K562 (cell line): ENCODE data around the gene COL4A1. TPM values are rescaled to one million over a fixed set of nuclear protein-coding genes. Genes with fewer than 3 reads are reported as not detected.

Experiments used
- ATAC-seq: fragments of 200-7000 bp; cut with Tn5 transposase; 3 replicates; pipeline ENCODE4 v1.9.1; 2020; ENCODE audit warnings: moderate library complexity
- BruUV-seq: library from RNA; stranded (reverse); fragments of 400-500 nt; replicated peaks from 2 replicates; lab custom pipeline; 2021; lab: Mats Ljungman, UMichigan
- CTCF ChIA-PET: fragments of 300-600 bp; formaldehyde crosslinking; extraction: SDS; loops from one replicate; lab custom pipeline; 2021; ENCODE audit warnings: low intra/inter-chr PET ratio; lab: Yijun Ruan, JAX
- POLR2A ChIA-PET: fragments of 300-600, 350-650 bp; sonication (Branson Sonifier 250); formaldehyde crosslinking; extraction: SDS; loops from one replicate; lab custom pipeline; 2021; ENCODE audit warnings: antibody characterized with exemption, inconsistent platforms; lab: Yijun Ruan, JAX
- DNase-seq, 4 experiments: peaks; one replicate each; pipeline versions ENCODE4 v3.0.0 to v3.0.0-alpha.2; 2011 to 2018; ENCODE audit warnings: low spot score in 3 of 4, mixed read lengths in 3 of 4; ENCODE audit errors: extremely low read depth in 1 of 4
- FAIRE-seq: peaks from 2 replicates; lab custom pipeline; 2011; peaks lifted over from hg19 to GRCh38; lab: Jason Lieb, UNC
- H2AFZ ChIP-seq: 2 replicates; pipeline ENCODE4 v1.6.0; 2011; ENCODE audit warnings: low read depth, low read length, control low read depth, inconsistent platforms
- H3K27ac ChIP-seq: fragments of 200-600 bp; 3 replicates; pipeline ENCODE4 v1.8.0; 2011; ENCODE audit warnings: low read depth, mild to moderate bottlenecking, control low read depth, inconsistent platforms, low read length, moderate library complexity, mixed read lengths; ENCODE audit errors: extremely low read depth
- H3K27me3 ChIP-seq, 2 experiments: fragments of 300-600 bp in 1 of 2; 2 replicates in 1 of 2; 3 replicates in 1 of 2; pipeline versions ENCODE4 v1.6.0 to v1.8.0; 2011; ENCODE audit warnings: inconsistent platforms in 2 of 2, low read length in 2 of 2, mild to moderate bottlenecking in 1 of 2, mixed read lengths in 1 of 2, moderate library complexity in 1 of 2; ENCODE audit not compliant: control insufficient read depth in 2 of 2, insufficient read depth in 2 of 2
- H3K36me3 ChIP-seq: fragments of 300-600 bp; 3 replicates; pipeline ENCODE4 v1.8.0; 2011; ENCODE audit warnings: mild to moderate bottlenecking, low read length, inconsistent platforms; ENCODE audit not compliant: control insufficient read depth, insufficient read depth
- H3K4me1 ChIP-seq, 2 experiments: fragments of 200-600 bp in 1 of 2; replicated peaks in 1 of 2; 2 replicates in 1 of 2; 3 replicates in 1 of 2; pipeline versions ENCODE4 v1.5.1 to v1.8.0; 2011; ENCODE audit warnings: inconsistent platforms in 2 of 2, low read length in 2 of 2, mild to moderate bottlenecking in 1 of 2, mixed read lengths in 1 of 2, moderate library complexity in 1 of 2; ENCODE audit not compliant: control insufficient read depth in 2 of 2, insufficient read depth in 2 of 2
- H3K4me2 ChIP-seq: 2 replicates; pipeline ENCODE4 v1.6.1; 2011; ENCODE audit warnings: low read length, control low read depth, inconsistent platforms, mixed read lengths; ENCODE audit not compliant: insufficient read depth
- H3K4me3 ChIP-seq: fragments of 200-600 bp; sonication (generic), shearing (Covaris generic); 2 replicates; pipeline ENCODE4 v1.5.1; 2016; ENCODE audit warnings: control low read depth, inconsistent platforms
- H3K79me2 ChIP-seq: fragments of 200-600 bp; 3 replicates; pipeline ENCODE4 v1.8.0; 2011; ENCODE audit warnings: low read length, inconsistent platforms; ENCODE audit not compliant: control insufficient read depth, insufficient read depth
- H3K9ac ChIP-seq, 2 experiments: 2 replicates each; pipeline versions ENCODE4 v1.6.0 to v1.6.1; 2011; ENCODE audit warnings: low read depth in 2 of 2, low read length in 2 of 2, control low read depth in 1 of 2, inconsistent platforms in 1 of 2, mild to moderate bottlenecking in 1 of 2, mixed read lengths in 1 of 2; ENCODE audit not compliant: insufficient read depth in 1 of 2
- H3K9me1 ChIP-seq: one replicate; pipeline ENCODE4 v1.6.0; 2011; ENCODE audit warnings: inconsistent platforms, mild to moderate bottlenecking, low read length, moderate library complexity; ENCODE audit not compliant: control insufficient read depth, insufficient read depth
- H3K9me3 ChIP-seq: replicated peaks from 2 replicates; pipeline ENCODE4 v1.5.1; 2011; ENCODE audit warnings: low read depth, low read length, inconsistent platforms; ENCODE audit not compliant: control insufficient read depth, insufficient read depth
- H4K20me1 ChIP-seq: replicated peaks from 2 replicates; pipeline ENCODE4 v1.6.1; 2011; ENCODE audit warnings: low read length, inconsistent platforms, mixed read lengths; ENCODE audit not compliant: control insufficient read depth, insufficient read depth
- CBFA2T3 ChIP-seq: fragments of 450-650 bp; IDR thresholded peaks from 2 replicates; pipeline ENCODE4 v1.6.1; 2017
- CBX8 ChIP-seq: fragments of 200-600 bp; sonication (generic); IDR thresholded peaks from 2 replicates; pipeline ENCODE4 v1.6.1; 2012; ENCODE audit warnings: borderline replicate concordance, mixed run types, low read depth, mild to moderate bottlenecking, moderate library complexity, mixed read lengths, low read length, control low read depth, inconsistent platforms; ENCODE audit not compliant: poor library complexity, severe bottlenecking; ENCODE audit errors: extremely low read depth
- CCAR2 ChIP-seq: fragments of 200-400 bp; formaldehyde crosslinking; IDR thresholded peaks from 2 replicates; pipeline ENCODE4 v1.6.1; 2017; ENCODE audit warnings: mild to moderate bottlenecking, low read depth, low read length
- CTCF ChIP-seq, 3 experiments: IDR thresholded peaks in 2 of 3; conservative IDR thresholded peaks in 1 of 3; 2 replicates each; pipeline ENCODE4 v1.5.1; 2011 to 2012; ENCODE audit warnings: low read length in 3 of 3, mild to moderate bottlenecking in 3 of 3, control low read depth in 2 of 3, improper control_type of control experiment in 1 of 3, inconsistent platforms in 1 of 3, low read depth in 1 of 3, mixed read lengths in 1 of 3, moderate library complexity in 1 of 3; ENCODE audit not compliant: insufficient read depth in 2 of 3
- IRF2 ChIP-seq: sonication (generic); formaldehyde crosslinking; IDR thresholded peaks from 2 replicates; pipeline ENCODE4 v1.8.1; 2022; ENCODE audit warnings: mild to moderate bottlenecking, missing genetic modification reagents
- MNT ChIP-seq, 2 experiments: fragments of 450-650 bp; conservative IDR thresholded peaks; 2 replicates each; pipeline ENCODE4 v1.6.1; 2017; ENCODE audit warnings: mild to moderate bottlenecking in 2 of 2, moderate library complexity in 2 of 2
- PHF20 ChIP-seq: fragments of 450-650 bp; IDR thresholded peaks from 2 replicates; pipeline ENCODE4 v1.6.1; 2018; ENCODE audit not compliant: partially characterized antibody
- POLR3G ChIP-seq: IDR thresholded peaks from 2 replicates; pipeline ENCODE4 v1.6.1; 2011; ENCODE audit not compliant: insufficient read length, insufficient replicate concordance; ENCODE audit errors: extremely low read depth
- STAT5A ChIP-seq: IDR thresholded peaks from 2 replicates; pipeline ENCODE4 v1.6.1; 2012; ENCODE audit warnings: low read length, inconsistent platforms, borderline replicate concordance
- TFE3 ChIP-seq: fragments of 450-650 bp; formaldehyde crosslinking; IDR thresholded peaks from 2 replicates; pipeline ENCODE4 v1.4.0; 2020; ENCODE audit warnings: mild to moderate bottlenecking, mixed read lengths
- ZNF507 ChIP-seq: conservative IDR thresholded peaks from 2 replicates; pipeline ENCODE4 v1.6.1; 2017; ENCODE audit warnings: missing genetic modification characterization, missing compliant biosample characterization
- ZNF583 ChIP-seq: fragments of 250-450 bp; sonication (Bioruptor Pico); IDR thresholded peaks from 2 replicates; pipeline ENCODE4 v1.4.0; 2020
- WGBS: fragments of 100-300 bp; shearing (Covaris generic); methylation state at CpG from one replicate; pipeline ENCODE4 v1.1.6; 2016; ENCODE audit warnings: low coverage, mixed read lengths; ENCODE audit not compliant: insufficient coverage; ENCODE audit errors: missing lambda C conversion rate; 5-methylcytosine and 5-hydroxymethylcytosine counted together
- in situ Hi-C: fragments of 300-500 bp; cut with MboI; formaldehyde crosslinking; loops from 4 replicates; pipeline ENCODE4 v1.15.0; 2018; ENCODE audit warnings: inconsistent platforms, mixed read lengths
- intact Hi-C: fragments of 100-400 bp; cut with micrococcal nuclease; formaldehyde crosslinking; loops from 2 replicates; pipeline ENCODE4 v1.14.2; 2022
- polyA plus RNA-seq, 8 experiments: library from polyadenylated mRNA; depleted of rRNA in 4 of 8; stranded (reverse) in 5 of 8; unstranded in 3 of 8; fragments of >200 nt; fragmentation: Nextera tagmentation in 2 of 8; fragmentation: Illumina TruSeq in 1 of 8; extraction: Ambion mirVana in 2 of 8; extraction: Trizol in 1 of 8; gene quantifications; 2 replicates each; pipeline versions ENCODE4 v1.2.1 to v1.2.3, GENCODE V29; 2011 to 2014; ENCODE audit warnings: inconsistent platforms in 1 of 8, missing spikeins in 1 of 8
- total RNA-seq, 7 experiments: library from RNA; depleted of rRNA in 6 of 7; stranded (reverse); fragments of >200 nt in 6 of 7; fragmentation: Illumina TruSeq in 2 of 7; extraction: Trizol in 2 of 7; gene quantifications; 2 replicates each; pipeline versions ENCODE4 v1.2.1 to v1.2.3, GENCODE V29; 2011 to 2021; ENCODE audit warnings: low replicate concordance in 1 of 7

The COL4A1 gene
- total and polyA plus RNA-seq, 9 of the 15 experiments (the other 6 are each of a cell fraction or from before 2014, with no cell fraction given) = 0.35 TPM; not detected in 8

GRCh38 chr13:110242615-110243014 is 64.3 kb downstream of the COL4A1 start:
- in situ Hi-C loops (no loop called here), intact Hi-C loops (no loop called here)
- Histone ChIP-seq H2AFZ (no peak overlapping the region), H3K27me3 (peaks cover 0 to 5% of the 10 kb centered on the region in 2 experiments; a peak in 1 of 5 replicates), H3K79me2 (no peaks in the 10 kb centered on the region), H3K4me2 (no peak overlapping the region), H3K36me3 (no peaks in the 10 kb centered on the region), H4K20me1 (no peaks in the 10 kb centered on the region), H3K4me1 (no peaks in the 10 kb centered on the region), H3K9me1 (no peaks in the 10 kb centered on the region), H3K4me3 (no peak overlapping the region), H3K9me3 (no peaks in the 10 kb centered on the region), H3K9ac (no peak overlapping the region), H3K27ac (no peak overlapping the region)
- CTCF ChIA-PET = no interaction called here
- ATAC-seq (no peak), FAIRE-seq (no peak), DNase-seq (no peak)
- POLR2A ChIA-PET = interaction anchor here (1.2 kb wide), 1 partner anchor 10 kb away, joined by 4 read pairs; no protein-coding TSS in a partner anchor
- BruUV-seq = no TSS peak
- TF ChIP-seq IRF2 = no peak
- no peak for TF ChIP-seq STAT5A
- TF ChIP-seq CTCF (IDR thresholded peaks at IDR 0.05 in 2 of 3, conservative IDR thresholded peaks at IDR 0.05 in 1 of 3; ENCODE audit: insufficient read depth in 2 of 3, low read depth in 1 of 3, low read length in 3 of 3) = no peak
- no peak for TF ChIP-seq CBFA2T3
- no peak for TF ChIP-seq POLR3G
- TF ChIP-seq CBX8 = no peak
- no peak for TF ChIP-seq CCAR2
- TF ChIP-seq TFE3 = no peak
- no peak for TF ChIP-seq ZNF583 (CRISPR knock-in tag)
- no peak for TF ChIP-seq ZNF507 (tag)
- TF ChIP-seq MNT (conservative IDR thresholded peaks at IDR 0.05) = no peak
- no peak for TF ChIP-seq PHF20
- WGBS = 0% methylated on average over 4 of the region's 4 CpGs
